Caco-2 (cell line): ENCODE measurements around the gene GSDME. TPM values are rescaled to one million over a fixed set of nuclear protein-coding genes. Genes with fewer than 3 reads are reported as not detected.

Source experiments
- BruUV-seq: library from RNA; stranded (reverse); fragments of 400-500 nt; replicated peaks from 2 replicates; lab custom pipeline; 2021; lab: Mats Ljungman, UMichigan
- CTCF ChIA-PET: fragments of 300-600 bp; sonication (Branson Sonifier 250); formaldehyde crosslinking; loops from one replicate; lab custom pipeline; 2022; ENCODE audit warnings: antibody characterized with exemption; lab: Charles Lee
- POLR2A ChIA-PET: fragments of 300-600 bp; sonication (Branson Sonifier 250); formaldehyde crosslinking; loops from one replicate; lab custom pipeline; 2022; ENCODE audit warnings: antibody characterized with exemption; lab: Charles Lee
- DNase-seq, 2 experiments: peaks; one replicate each; pipeline versions ENCODE4 v3.0.0 to v3.0.0-alpha.2; 2020 to 2022
- H3K27me3 ChIP-seq: replicated peaks from 2 replicates; pipeline ENCODE4 v1.6.0; 2011; ENCODE audit warnings: low read length; ENCODE audit not compliant: control insufficient read depth, insufficient read depth
- H3K36me3 ChIP-seq: 2 replicates; pipeline ENCODE4 v1.5.1; 2011; ENCODE audit warnings: low read length; ENCODE audit not compliant: control insufficient read depth, insufficient read depth
- H3K4me1 ChIP-seq: fragments of 250-450 bp; sonication (Bioruptor Pico); 2 replicates; pipeline ENCODE4 v1.5.1; 2020; ENCODE audit warnings: mild to moderate bottlenecking
- H3K4me3 ChIP-seq: 2 replicates; pipeline ENCODE4 v1.5.1; 2011; ENCODE audit warnings: low read depth, mild to moderate bottlenecking, control low read depth, low read length
- H3K9me3 ChIP-seq: fragments of 250-450 bp; sonication (Bioruptor Pico); 2 replicates; pipeline ENCODE4 v1.5.1; 2020; ENCODE audit warnings: mild to moderate bottlenecking, moderate library complexity
- H3K27ac Mint-ChIP-seq: one replicate; pipeline ENCODE4 v1.8.0; 2022; ENCODE audit warnings: mixed read lengths; ENCODE audit not compliant: unreplicated experiment
- H3K27me3 Mint-ChIP-seq: one replicate; pipeline ENCODE4 v1.8.0; 2022; ENCODE audit warnings: mixed read lengths; ENCODE audit not compliant: insufficient read depth, unreplicated experiment
- H3K36me3 Mint-ChIP-seq: one replicate; pipeline ENCODE4 v1.8.0; 2022; ENCODE audit warnings: mild to moderate bottlenecking, mixed read lengths; ENCODE audit not compliant: insufficient read depth, unreplicated experiment
- H3K4me1 Mint-ChIP-seq: one replicate; pipeline ENCODE4 v1.8.0; 2022; ENCODE audit warnings: low read depth, mixed read lengths; ENCODE audit not compliant: unreplicated experiment
- H3K4me3 Mint-ChIP-seq: one replicate; pipeline ENCODE4 v1.8.0; 2022; ENCODE audit warnings: mild to moderate bottlenecking, moderate library complexity, mixed read lengths; ENCODE audit not compliant: unreplicated experiment
- H3K9me3 Mint-ChIP-seq: one replicate; pipeline ENCODE4 v1.8.0; 2022; ENCODE audit warnings: mixed read lengths; ENCODE audit not compliant: unreplicated experiment
- intact Hi-C: fragments of 100-400 bp; cut with micrococcal nuclease; formaldehyde crosslinking; loops from one replicate; pipeline ENCODE4 v1.10.0; 2022; ENCODE audit not compliant: unreplicated experiment
- total RNA-seq: library from RNA; stranded (reverse); gene quantifications from 2 replicates; pipeline ENCODE4 v1.2.3, GENCODE V29; 2022
- TF ChIP-seq, protein P1 (sequence below), 2 experiments: fragments of 200-600 bp in 1 of 2; IDR thresholded peaks; 1 replicate in 1 of 2; 2 replicates in 1 of 2; pipeline versions ENCODE4 v1.5.1 to v1.8.0; 2011 to 2022; ENCODE audit warnings: antibody characterized with exemption in 1 of 2, control low read depth in 1 of 2, inconsistent platforms in 1 of 2, low read depth in 1 of 2, low read length in 1 of 2, mild to moderate bottlenecking in 1 of 2, moderate library complexity in 1 of 2; ENCODE audit not compliant: insufficient read depth in 1 of 2, severe bottlenecking in 1 of 2, unreplicated experiment in 1 of 2

GSDME gene
- total RNA-seq, 1 experiment from 2014 or later = 35.2 TPM

DNA sequence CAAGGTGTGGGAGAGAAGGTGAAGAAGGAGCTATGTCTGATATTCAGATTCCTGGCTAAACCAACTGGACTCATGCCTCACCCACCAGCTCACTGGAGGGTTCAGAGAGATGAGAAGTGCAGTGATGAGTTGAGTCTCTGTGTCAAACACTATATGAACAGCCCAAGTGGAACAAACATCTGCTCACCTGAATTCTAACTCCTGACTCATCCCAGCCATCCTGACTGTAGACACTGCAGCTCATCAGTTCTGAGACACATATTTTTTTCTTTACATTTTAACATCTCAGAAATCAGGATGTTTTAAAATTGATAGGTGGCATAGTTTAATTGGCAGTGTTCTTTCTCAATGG is 27.3 kb downstream of the GSDME start:
- no TSS peak for BruUV-seq
- Histone ChIP-seq H3K9me3 (no peaks in the 10 kb centered on the region), H3K4me1 (peaks cover 27% of the 10 kb centered on the region), H3K4me3 (no peak overlapping the region), H3K36me3 (no peaks in the 10 kb centered on the region; the same call in 1 of the 2 replicates), H3K27me3 (no peaks in the 10 kb centered on the region)
- intact Hi-C loops = no loop called here
- ChIA-PET CTCF (no interaction called here), POLR2A (no interaction called here)
- no peaks in the 10 kb centered on the region for H3K27me3 Mint-ChIP-seq
- H3K9me3 Mint-ChIP-seq = no peaks in the 10 kb centered on the region
- no peak overlapping the region for H3K27ac Mint-ChIP-seq
- peaks cover 19% of the 10 kb centered on the region for H3K4me1 Mint-ChIP-seq
- DNase-seq = no peak
- H3K4me3 Mint-ChIP-seq = no peak overlapping the region
- peaks cover 7% of the 10 kb centered on the region for H3K36me3 Mint-ChIP-seq
- TF ChIP-seq, protein P1, sequence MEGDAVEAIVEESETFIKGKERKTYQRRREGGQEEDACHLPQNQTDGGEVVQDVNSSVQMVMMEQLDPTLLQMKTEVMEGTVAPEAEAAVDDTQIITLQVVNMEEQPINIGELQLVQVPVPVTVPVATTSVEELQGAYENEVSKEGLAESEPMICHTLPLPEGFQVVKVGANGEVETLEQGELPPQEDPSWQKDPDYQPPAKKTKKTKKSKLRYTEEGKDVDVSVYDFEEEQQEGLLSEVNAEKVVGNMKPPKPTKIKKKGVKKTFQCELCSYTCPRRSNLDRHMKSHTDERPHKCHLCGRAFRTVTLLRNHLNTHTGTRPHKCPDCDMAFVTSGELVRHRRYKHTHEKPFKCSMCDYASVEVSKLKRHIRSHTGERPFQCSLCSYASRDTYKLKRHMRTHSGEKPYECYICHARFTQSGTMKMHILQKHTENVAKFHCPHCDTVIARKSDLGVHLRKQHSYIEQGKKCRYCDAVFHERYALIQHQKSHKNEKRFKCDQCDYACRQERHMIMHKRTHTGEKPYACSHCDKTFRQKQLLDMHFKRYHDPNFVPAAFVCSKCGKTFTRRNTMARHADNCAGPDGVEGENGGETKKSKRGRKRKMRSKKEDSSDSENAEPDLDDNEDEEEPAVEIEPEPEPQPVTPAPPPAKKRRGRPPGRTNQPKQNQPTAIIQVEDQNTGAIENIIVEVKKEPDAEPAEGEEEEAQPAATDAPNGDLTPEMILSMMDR (IDR thresholded peaks at IDR 0.05; ENCODE audit: insufficient read depth in 1 of 2, low read depth in 1 of 2, low read length in 1 of 2, severe bottlenecking in 1 of 2, unreplicated experiment in 1 of 2) = no peak

DNA sequence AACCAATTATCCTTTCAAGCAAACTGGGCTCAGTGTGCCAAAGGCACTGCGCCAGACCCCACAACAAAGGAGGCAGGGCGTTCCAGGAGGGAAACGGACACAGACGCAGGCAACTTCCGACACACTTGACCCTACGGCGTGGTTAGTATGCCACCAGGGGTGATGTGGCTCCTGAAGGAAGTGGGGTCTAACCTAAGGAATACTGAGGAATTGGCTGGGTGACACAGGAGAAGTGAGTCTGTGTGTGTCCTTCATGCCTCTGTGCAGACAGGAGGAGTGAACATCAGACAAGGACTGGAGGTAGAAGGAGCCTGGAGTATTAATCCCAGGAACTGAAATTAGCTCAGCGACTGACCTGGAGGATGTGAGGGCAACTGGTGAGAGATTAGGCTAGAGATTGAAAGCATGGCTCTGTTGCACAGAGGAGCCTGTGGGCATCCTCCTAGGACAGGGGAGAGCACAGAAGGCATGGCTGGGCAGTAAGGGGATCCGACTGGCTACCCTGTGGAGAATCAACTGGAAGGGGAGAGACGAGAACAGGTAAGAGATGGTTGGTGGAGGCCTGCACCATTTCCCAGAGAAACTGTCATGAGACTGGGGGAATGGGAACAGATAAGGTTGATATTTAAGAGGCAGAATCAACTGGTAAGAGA is 27.8 kb downstream of the GSDME start:
- Mint-ChIP-seq H3K4me1 (peaks cover 14% of the 10 kb centered on the region), H3K27me3 (no peaks in the 10 kb centered on the region), H3K36me3 (peaks cover 3% of the 10 kb centered on the region), H3K9me3 (no peaks in the 10 kb centered on the region), H3K4me3 (no peak overlapping the region), H3K27ac (no peak overlapping the region)
- ChIA-PET CTCF (no interaction called here), POLR2A (no interaction called here)
- DNase-seq = no peak
- Histone ChIP-seq H3K9me3 (no peaks in the 10 kb centered on the region), H3K27me3 (no peaks in the 10 kb centered on the region), H3K36me3 (peaks cover under 1% of the 10 kb centered on the region), H3K4me1 (peaks cover 22% of the 10 kb centered on the region), H3K4me3 (no peak overlapping the region)
- TF ChIP-seq, protein P1 (IDR thresholded peaks at IDR 0.05; ENCODE audit: insufficient read depth in 1 of 2, low read depth in 1 of 2, low read length in 1 of 2, severe bottlenecking in 1 of 2, unreplicated experiment in 1 of 2) = no peak
- no TSS peak for BruUV-seq
- intact Hi-C loops = no loop called here

DNA sequence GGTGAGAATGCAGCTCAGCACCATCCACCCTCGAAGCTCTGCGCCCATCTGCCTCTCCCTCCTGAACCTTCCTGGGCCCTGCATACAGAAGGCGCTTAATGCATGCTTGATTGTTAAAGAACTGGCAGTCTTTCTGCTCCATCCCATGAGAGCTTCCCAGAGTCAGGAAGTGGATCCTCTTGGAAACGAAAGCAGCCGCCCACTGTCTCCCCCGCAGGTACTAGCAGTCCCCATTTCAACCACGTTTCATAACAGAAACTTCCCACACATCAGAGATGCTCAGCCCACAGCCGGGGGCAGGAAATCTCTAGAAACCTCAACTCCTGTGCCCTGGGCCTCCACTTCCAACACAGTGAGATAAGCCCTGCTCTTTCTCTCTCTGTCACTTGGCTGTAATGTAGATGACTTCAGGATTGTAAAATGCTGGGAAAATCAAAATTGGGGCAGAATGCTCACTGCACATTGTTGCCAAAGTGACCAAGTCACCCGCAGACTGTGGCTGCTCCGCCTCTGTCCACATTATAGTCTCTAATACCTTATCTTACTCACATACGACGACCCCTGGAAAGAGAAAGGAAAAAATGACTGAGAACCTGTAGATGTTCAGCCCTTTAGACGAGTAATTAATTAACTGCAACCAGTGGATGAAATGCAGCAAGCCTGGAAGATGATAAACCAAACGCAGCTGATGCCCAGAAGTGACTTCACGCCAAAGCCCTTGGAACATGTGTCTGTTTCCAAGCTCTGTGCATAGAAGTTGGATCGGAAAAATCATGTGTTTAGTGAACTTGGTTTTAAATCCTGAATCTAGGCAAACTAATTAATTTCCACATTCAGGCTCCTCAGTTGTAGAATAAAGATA is 28.5 kb downstream of the GSDME start:
- intact Hi-C loops = no loop called here
- CTCF ChIA-PET = no interaction called here
- no peak overlapping the region for H3K27ac Mint-ChIP-seq

More for the DNA sequence above, 28.5 kb downstream of the GSDME start:
- no TSS peak for BruUV-seq
- H3K9me3 ChIP-seq = no peaks in the 10 kb centered on the region
- Mint-ChIP-seq H3K4me3 (no peak overlapping the region), H3K27me3 (no peaks in the 10 kb centered on the region), H3K4me1 (peaks cover 6% of the 10 kb centered on the region), H3K9me3 (no peaks in the 10 kb centered on the region), H3K36me3 (no peaks in the 10 kb centered on the region)
- peaks cover 15% of the 10 kb centered on the region for H3K4me1 ChIP-seq
- DNase-seq = no peak
- H3K36me3 ChIP-seq = peaks cover 2% of the 10 kb centered on the region
- no peak overlapping the region for H3K4me3 ChIP-seq
- H3K27me3 ChIP-seq = no peaks in the 10 kb centered on the region
- TF ChIP-seq, protein P1 (IDR thresholded peaks at IDR 0.05; ENCODE audit: insufficient read depth in 1 of 2, low read depth in 1 of 2, low read length in 1 of 2, severe bottlenecking in 1 of 2, unreplicated experiment in 1 of 2) = no peak
- POLR2A ChIA-PET = no interaction called here
